Hematopoietic multipotent progenitor cell treated with erythropoietin and hydrocortisone succinate and interleukin-3 and kit ligand, for 8 days (in vitro differentiated cells): Measurements from ENCODE around the gene GAS1.

Experiments used
- DNase-seq: peaks from one replicate; pipeline ENCODE4 v3.0.0-alpha.2; 2015

Gene GAS1

GRCh38 chr9:86962692-86963091, 15.4 kb upstream of the GAS1 start:
- DNase-seq, result no peak

- no peak for DNase-seq
These were observed 13.6 kb upstream of the GAS1 start for GRCh38 chr9:86960938-86961337.

GRCh38 chr9:86958203-86958602, 10.9 kb upstream of the GAS1 start:
- DNase-seq, result no peak

GRCh38 chr9:86955561-86955960, 8.3 kb upstream of the GAS1 start:
- no peak for DNase-seq

GRCh38 chr9:86955042-86955441, 7.7 kb upstream of the GAS1 start:
- DNase-seq, result no peak

- no peak for DNase-seq
These were observed 5.9 kb upstream of the GAS1 start for GRCh38 chr9:86953181-86953580.

- peak; percentile 74 for DNase-seq
These were observed 996 bp upstream of the GAS1 start for GRCh38 chr9:86948074-86948929.

GRCh38 chr9:86946201-86947145, 833 bp downstream of the GAS1 start:
- peak; percentile 50 for DNase-seq

- DNase-seq, result no peak
These were observed 1.5 kb downstream of the GAS1 start for GRCh38 chr9:86945728-86946200.

GRCh38 chr9:86944796-86945727, 2.2 kb downstream of the GAS1 start:
- no peak for DNase-seq

GRCh38 chr9:86943201-86944113, 3.8 kb downstream of the GAS1 start:
- no peak for DNase-seq

- DNase-seq, result no peak
These were observed 4.8 kb downstream of the GAS1 start for GRCh38 chr9:86942281-86943200.

- DNase-seq, result no peak
These were observed 6.1 kb downstream of the GAS1 start for GRCh38 chr9:86941197-86941596.

- no peak for DNase-seq
These were observed 6.5 kb downstream of the GAS1 start for GRCh38 chr9:86940774-86941173.

GRCh38 chr9:86939891-86940290, 7.4 kb downstream of the GAS1 start:
- DNase-seq, result no peak

GRCh38 chr9:86939321-86939720, 8.0 kb downstream of the GAS1 start:
- no peak for DNase-seq

- no peak for DNase-seq
These were observed 8.5 kb downstream of the GAS1 start for GRCh38 chr9:86938780-86939179.

- DNase-seq, result no peak
These were observed 21.2 kb downstream of the GAS1 start for GRCh38 chr9:86926145-86926544.

- no peak for DNase-seq
These were observed 21.6 kb downstream of the GAS1 start for GRCh38 chr9:86925686-86926085.

- DNase-seq, result no peak
These were observed 23.1 kb downstream of the GAS1 start for GRCh38 chr9:86924206-86924605.
